GM19438 (cell line): Measurements from ENCODE around the gene MPZL3.
"Not testable (repeated sequence)": the region's sequence is repeated elsewhere in the genome, so short reads cannot be mapped to it uniquely, and the experiment has no call there.

Experiments
- ATAC-seq: cut with Tn5 transposase; IDR thresholded peaks from one replicate; pipeline ENCODE4 v1.9.1; 2021; ENCODE audit warnings: low read depth; ENCODE audit not compliant: unreplicated experiment

Gene MPZL3

DNA sequence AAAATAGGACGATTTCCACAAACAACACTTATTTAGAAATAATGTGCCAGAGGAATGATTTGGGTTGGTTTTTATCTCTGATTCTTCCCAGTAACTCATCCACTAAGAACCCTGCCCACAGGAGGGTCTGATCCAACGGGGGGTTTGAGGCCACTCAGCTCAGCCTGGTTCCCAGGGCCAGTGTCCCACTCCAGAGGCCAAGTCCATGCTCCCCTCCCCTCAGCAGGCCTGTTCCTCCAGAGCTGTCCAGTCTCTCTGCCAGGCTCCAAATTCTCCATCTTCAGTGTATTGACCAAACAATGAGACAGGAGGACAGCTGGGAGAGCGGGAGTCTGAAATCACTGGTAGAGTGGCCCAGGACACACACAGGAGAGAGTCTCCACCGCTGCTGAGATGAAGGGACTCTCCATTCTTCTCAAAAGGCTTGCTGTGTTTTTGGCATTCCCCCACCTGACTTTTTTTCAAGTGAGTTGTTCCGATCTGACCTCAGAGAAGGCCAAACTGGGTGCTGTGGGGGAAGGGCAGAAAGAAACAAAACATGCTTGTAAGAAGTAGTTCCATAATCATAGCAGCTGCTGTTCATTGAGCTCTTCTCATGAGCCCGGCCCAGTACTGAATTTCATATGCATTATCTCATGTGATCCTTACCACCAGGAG lies 58.1 kb downstream of the MPZL3 start:
- ATAC-seq: no peak

- not testable (repeated sequence) for ATAC-seq
Measured at GRCh38 chr11:118192817-118193216, 59.3 kb downstream of the MPZL3 start.

DNA sequence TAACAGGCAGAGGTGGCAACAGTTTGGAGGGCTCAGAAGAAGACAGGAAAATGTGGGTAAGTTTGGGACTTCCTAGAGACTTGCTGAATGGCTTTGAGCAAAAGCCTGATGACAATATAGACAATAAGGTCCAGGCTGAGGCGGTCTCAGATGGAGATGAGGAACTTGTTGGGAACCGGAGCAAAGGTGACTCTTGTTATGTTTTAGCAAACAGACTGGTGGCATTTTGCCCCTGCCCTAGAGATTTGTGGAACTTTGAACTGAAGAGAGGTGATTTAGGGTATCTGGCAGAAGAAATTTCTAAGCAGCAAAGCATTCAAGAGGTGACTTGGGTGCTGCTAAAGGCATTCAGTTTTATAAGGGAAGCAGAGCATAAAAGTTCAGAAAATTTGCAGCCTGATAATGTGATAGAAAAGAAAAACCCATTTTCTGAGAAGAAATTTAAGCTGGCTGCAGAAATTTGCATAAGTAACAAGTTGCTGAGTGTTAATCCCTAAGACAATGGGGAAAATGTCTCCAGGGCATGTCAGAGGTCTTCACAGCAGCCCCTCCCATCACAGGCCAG lies 61.1 kb downstream of the MPZL3 start:
- ATAC-seq: not testable (repeated sequence)

DNA sequence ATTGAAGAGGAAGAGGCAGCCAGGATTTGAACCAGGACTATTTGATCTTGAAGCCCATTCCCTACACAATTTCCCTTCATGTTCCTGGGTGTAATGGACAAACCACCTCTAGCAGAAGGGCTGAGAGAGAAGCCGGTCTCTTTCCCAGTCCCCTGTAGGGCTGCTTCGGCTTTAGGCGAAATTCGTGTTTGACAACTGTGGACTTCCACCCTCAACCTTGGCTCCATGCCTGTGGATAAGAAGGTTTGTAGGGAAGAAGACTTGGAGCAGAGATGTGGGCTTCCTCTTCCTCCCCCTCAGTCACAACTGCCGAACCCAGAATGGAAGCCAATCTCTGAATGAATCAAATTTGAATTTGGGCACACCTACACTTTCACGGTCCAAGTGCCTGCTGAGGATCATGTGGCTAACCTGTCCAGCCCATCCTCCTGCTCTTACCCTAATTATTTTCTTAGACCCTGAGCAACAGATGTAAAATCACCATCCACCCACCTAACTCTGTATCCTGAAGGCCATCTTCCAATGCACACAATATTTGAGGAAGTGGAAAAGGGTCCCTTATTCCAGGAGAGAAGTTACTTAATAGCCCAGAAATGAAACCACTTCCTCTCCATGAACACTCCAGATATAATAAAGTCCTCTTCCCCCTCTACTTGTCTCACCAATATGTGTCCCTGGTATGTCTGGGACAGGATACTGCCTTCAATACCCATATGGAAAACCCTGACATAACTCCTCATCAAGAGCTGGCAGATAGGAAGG lies 65.6 kb downstream of the MPZL3 start:
- ATAC-seq: no peak

- ATAC-seq: no peak
Measured at GRCh38 chr11:118184784-118185579, 67.2 kb downstream of the MPZL3 start.

DNA sequence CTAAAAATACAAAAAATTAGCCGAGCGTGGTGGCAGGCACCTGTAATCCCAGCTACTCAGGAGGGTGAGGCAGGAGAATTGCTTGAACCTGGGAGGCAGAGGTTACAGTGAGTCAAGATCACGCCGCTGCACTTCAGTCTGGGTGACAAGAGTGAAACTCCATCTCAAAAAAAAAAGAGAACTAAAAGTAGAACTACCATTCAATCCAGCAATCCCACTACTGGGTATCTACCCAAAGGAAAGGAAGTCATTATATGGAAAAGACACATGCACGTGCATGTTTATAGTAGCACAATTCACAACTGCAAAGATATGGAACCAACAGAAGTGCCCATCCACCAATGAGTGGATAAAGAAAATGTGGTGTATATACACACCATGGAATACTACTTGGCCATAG lies 68.5 kb downstream of the MPZL3 start:
- ATAC-seq: not testable (repeated sequence)

DNA sequence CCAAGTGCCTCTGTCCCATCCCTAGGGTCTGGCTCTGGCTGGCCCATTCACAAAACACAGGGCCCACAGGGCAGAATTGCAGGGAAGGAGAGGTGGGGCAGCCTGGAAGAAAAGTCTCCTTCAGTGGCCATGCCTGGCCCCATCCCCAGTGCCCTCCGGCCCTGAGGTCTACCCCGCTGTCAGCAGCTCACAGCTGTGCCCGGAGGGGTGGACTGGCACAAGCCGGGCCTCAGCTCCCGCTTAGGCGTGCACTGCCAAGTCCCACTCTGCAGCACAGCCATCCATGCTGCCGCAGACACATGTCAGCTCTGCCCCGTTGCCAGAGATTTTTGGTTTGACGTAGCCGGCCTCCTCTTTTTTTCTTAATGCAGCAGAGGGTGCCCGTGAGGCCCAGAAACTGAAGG lies 71.9 kb downstream of the MPZL3 start:
- ATAC-seq: no peak

GRCh38 chr11:118176778-118177134 lies 75.4 kb downstream of the MPZL3 start:
- no peak for ATAC-seq
